Measurements from ENCODE around the gene FAM8A1. TPM values are rescaled to one million over a fixed set of nuclear protein-coding genes. Genes with fewer than 3 reads are reported as not detected.

The FAM8A1 gene
- total RNA-seq, 1 donor from 2014 or later = 24.0 TPM

DNA sequence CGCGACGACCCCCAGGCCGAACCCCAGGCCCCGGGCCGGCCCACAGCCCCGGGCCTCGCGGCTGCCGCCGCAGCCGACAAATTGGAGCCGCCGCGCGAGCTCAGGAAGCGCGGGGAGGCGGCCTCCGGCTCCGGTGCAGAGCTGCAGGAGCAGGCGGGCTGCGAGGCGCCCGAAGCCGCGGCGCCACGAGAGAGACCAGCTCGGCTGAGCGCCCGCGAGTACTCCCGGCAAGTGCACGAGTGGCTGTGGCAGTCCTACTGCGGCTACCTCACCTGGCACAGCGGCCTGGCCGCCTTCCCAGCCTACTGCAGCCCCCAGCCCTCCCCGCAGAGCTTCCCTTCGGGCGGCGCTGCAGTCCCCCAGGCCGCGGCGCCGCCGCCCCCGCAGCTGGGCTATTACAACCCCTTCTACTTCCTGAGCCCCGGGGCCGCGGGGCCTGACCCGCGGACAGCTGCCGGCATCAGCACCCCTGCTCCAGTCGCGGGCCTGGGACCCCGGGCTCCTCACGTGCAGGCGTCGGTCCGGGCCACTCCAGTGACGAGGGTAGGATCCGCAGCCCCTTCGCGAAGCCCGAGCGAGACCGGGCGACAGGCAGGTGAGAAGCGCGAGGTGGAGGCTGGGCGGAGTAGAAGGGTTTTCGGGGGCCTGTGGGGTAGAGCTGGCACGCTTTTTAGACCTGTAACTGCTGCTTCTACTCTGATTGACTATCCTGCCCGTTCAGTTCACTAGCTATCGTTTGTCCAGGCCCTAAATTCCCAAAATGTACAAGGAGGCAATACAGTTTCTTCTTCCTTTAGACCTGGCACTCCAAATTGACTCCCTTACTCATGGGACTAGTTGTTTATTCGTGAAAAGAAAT, 654 bp downstream of the FAM8A1 start:
- DNase-seq (ENCODE audit: low spot score) = peak; percentile 90

DNA sequence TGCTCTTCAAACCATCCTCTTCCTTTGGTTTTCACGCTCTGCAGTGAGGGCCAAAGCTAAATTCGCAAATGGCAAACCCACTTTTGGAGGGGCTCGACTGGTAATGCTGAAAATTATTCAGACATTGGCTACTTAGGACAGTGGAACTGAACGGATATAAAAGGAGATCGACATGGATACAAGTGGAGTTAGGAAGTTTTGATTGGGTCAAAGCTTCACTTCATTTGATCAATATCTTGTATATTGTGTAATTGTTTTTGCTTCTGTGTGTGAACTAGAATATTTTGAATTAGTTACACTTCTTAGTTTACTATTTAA, 1.2 kb downstream of the FAM8A1 start:
- no peak for DNase-seq (ENCODE audit: low spot score)

DNA sequence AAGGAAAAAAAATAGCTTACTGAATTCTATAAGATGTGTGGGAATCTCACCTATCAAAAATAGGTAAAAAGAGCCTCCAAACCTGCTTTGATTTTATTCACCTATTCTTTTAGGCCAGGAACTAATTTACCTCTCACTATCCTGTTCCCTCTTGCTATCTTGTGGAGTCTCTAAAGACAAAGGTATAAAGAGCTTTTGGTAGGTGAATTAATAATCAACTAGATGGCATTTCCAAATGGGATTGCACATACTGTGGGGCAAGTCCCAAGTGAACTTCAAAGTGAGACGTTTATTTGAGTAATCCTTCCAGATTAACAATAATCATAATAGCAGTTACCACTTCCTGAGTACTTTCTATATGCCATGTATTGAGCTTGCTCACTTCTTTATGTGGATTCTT, 2.8 kb downstream of the FAM8A1 start:
- DNase-seq (ENCODE audit: low spot score) = no peak

DNA sequence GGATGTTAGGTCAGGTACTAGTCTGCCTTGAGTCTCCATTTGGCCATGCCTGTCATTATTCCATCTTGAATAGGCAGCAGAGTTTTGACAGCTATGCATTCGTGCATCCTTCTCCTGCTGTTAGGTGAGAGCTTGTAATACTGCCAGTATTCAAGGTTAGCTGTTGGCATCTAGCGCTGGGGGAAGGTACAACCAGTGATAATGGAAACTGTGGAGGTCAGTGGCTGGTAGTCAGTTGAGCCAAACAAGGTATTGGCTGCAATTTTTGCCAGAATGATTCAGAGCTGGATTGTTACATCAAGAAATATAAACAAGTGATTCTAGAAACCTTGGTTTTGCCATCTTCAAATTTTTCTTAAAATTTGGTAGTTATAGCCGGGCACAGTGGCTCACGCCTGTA, 6.5 kb downstream of the FAM8A1 start:
- no peak for DNase-seq (ENCODE audit: low spot score)

DNA sequence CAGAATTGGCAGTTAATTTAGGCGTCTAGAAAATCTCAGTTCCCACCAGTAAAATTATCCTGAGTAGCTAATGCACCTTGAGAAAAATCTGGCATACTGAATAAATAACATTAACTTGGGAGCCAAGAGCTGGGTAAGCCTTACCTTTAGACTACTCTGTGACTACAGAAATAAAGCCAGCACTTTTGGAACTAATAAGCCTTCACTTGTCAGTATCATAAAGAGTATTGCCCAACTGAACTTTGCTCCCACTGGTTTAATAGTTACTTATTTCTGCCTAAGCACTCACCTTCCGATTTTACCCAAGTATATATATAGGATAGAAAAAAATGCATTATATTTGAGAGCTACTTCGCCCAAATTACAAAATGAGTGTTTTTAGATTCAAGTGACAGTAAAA, 10.7 kb downstream of the FAM8A1 start:
- DNase-seq (ENCODE audit: low spot score) = no peak

DNA sequence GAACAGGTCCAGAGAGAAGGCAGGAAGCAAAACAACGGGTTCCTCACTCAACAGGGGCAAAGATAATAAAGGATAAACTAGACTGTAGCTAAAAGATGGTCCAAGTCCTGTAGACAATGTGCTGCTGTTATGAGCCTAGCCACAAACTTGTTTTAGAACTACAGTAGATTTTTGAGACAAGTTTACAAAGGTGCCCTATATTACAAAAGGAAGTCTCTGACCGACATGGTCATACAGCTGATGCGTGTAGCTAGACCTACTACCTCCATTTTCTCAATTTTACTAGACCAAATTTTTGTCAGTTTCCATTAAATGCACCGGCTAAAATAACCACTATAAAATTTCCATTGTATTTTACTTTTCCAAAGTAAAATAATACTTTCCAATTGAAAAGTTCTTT, 11.9 kb downstream of the FAM8A1 start:
- DNase-seq (ENCODE audit: low spot score) = no peak

DNA sequence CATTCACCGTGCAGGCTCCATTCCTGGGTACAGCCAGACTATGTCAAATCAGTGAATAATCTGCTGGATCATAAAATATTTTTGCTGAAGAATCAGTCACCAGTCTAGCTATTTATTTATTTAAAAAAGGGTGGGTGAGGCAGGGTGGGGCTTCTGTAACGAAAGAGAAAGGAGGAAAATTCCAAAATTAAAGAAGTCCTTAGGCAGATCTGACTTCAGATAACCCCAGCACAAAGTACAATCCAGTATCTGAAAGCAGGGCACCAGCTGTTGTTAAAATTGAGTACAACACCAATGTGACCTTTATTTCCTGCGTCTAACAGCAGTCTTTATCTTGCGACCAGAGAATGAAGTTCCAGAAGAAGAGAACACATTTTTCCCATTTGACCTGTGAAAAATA, 15.7 kb downstream of the FAM8A1 start:
- no peak for DNase-seq (ENCODE audit: low spot score)

DNA sequence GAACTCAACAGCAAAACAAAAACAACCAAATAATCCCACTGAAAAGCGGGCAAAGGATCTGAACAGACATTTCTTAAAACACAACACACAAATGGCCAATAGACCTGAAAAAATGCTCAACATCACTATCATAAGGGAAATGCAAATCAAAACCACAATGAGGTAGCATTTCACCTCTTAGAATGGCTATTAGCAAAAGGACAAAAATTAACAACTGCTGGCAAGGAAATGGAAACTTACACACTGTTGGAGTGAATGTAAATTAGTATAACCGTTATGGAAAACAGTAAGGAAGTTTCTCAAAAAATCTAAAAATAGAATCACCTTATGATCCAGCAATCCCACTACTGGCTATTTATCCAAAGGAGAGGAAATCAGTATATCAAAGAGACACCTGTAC, 20.9 kb downstream of the FAM8A1 start:
- DNase-seq (ENCODE audit: low spot score) = no peak

DNA sequence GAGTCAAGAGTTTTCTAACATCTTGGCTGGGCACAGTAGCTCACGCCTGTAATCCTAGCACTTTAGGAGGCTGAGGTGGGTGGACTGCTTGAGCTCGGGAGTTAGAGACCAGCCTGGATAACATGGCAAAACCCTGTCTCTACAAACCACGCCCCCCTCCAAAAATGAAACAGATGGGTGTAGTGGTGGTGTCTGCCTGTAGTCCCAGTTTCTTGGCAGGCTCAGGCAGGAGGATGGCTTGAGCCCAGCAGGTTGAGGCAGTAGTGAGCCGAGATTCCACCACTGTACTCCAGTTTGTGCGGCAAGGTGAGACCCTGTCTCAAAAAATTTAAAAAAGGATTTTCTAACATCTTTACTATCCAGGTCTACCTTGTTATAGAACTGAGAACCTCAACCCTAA, 22.0 kb downstream of the FAM8A1 start:
- no peak for DNase-seq (ENCODE audit: low spot score)

DNA sequence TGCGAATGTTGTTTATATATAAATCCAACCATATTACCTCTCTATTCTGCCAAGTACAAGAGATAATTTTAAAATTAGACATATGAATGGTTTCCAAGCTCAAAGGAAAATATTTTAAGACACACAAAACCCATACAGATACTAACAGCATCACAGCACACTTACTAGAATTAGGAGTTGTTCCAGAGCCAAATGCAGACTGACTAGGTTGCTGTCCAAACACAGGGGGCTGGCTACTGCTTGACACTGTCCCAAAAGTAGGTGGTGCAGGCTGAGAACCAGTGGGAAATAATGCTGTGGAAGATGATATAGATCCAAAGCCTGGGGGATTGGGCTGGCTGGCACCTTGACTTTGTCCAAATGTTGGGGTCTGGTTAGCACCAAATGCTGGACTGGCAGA, 24.3 kb downstream of the FAM8A1 start:
- DNase-seq (ENCODE audit: low spot score) = no peak

DNA sequence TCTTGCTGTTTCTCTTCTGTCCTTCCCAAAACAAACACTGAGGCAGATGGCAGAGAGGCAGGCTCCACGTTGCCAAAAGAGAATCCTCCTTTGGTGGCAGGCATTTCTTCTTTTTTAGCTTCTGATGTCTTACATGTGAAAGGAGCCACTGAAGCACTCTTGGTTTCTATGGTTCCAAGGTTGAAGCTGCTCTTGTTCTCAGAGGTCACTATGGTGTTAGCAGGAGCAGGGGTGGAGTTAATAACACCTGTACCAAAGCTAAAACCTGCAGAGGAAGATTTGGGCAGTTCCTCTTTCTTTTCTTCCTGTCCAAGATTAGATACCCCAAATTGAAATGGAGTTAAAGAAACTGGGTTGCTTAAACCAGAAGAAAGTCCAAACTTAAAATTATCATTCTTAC, 28.8 kb downstream of the FAM8A1 start:
- no peak for DNase-seq (ENCODE audit: low spot score)

DNA sequence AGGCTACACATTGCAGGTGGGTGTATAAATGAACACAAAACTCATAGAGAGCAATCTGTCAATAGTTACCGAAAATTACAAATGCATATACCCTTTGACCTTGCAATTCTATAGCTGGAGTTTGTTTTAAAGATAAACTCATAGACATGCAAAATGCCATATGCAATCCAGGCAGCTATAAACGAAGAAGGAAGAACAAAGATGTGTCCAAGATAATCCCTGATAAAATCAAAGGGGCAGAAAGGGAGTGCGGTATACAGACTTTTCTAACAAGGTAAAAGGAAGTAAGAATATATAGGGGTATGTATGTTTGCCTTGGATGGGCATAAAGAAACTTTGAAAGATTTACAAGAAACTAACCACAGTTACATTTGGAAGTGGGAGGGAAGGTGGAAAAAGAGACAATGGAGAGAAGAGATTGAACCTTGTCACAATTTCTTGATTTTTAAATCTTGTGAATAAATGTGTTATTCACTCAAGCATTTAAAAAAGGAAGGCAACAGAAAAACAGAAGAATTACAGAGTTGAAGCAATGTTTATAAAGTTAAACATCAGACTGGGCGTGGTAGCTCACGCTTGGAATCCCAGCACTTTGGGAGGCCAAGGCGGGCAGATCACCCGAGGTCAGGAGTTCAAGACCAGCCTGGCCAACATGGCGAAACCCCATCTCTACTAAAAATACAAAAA, 29.9 kb downstream of the FAM8A1 start:
- no peak for DNase-seq (ENCODE audit: low spot score)

DNA sequence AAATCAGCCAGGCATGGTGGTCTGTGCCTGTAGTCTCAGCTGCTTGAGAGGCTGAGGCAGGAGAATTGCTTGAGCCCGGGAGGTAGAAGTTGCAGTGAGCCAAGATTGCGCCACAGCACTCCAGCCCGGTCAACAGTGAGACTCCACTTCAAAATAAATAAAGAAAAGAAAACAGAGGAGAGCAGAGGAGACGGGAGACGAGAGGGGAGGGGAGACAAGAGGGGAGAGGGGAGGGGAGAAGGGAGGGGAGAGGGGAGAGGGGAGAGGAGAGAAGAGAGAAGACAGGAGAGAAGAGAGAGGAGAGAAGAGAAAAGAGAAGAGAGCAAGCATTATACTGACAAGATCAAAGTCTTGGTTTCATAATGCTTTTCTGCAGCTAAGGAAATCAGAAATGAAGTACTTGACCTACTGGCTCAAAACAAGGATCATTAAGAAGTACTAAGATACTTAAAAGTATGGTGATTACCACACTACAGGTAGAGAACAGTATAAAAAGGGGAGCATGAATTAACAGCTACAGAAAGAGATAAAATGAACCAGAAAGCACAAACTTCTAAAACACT, 30.5 kb downstream of the FAM8A1 start:
- DNase-seq (ENCODE audit: low spot score) = no peak

DNA sequence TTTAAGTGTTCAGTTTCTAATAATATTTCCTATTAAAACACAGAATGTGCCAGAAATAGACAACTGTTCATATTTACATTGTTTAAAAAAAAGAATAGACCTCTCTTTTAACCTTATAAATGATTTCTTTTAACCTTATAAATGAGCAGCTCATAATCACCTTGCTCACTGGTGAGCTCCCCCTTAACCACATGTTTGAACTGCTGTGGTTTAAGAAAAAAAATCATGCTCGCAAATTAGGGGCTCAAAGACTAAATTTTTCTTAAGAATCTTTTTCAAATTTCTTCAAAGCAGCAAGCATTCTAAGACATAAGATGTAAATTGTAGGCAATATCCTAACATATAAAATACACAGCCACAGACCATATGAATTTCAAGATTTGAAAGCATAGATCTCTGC, 32.8 kb downstream of the FAM8A1 start:
- DNase-seq (ENCODE audit: low spot score) = no peak

DNA sequence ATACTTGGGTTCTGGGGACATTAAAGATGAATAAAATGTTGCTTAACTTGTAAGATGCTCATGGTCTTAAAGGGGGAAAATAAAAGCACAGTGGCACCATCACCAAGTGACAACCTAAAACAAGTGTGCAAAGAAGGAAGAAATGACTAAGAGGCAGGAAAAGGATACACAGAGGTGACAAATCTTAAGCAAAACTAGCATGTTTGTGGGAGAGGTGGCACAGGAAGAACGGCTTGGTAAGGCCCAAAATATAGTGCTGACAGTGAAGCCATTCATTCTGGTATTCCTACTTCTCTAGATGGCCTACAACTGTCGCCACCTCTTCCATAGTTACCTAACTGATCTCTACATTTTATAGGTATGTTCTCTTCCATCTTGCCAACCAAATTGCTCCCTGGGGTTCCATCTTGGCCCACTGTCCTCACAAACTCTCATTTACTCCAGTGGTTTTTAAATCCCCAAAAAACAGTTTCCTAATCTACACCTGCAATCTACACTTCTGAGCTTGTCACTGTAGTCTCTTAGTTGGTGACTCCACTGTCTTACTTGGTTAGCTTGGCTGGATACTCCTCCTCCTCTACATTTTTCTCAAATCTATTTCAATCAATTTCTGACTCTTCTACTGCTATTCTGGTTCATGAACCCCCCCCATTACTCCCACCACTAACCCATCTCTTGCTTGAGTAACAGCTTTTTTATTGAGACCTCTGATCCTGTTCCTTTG, 33.5 kb downstream of the FAM8A1 start:
- no peak for DNase-seq (ENCODE audit: low spot score)

DNA sequence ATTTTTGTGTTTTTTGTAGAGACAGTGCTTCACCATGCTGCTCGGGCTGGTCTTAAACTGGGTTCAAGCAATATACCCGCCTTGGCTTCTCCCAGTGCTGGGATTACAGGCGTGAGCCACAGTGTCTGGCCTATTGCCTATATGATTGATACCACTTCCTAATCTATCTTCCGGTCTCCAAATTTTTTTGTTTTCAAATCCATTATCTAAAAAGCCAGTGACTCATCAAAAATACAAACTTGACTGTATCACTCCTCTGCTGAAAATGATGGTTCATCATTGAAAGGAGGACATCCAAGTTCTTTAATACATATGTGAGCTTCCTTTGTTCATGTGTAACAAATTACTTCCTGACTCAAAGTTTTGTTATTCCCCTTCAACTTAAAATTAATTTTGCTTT, 35.5 kb downstream of the FAM8A1 start:
- no peak for DNase-seq (ENCODE audit: low spot score)

DNA sequence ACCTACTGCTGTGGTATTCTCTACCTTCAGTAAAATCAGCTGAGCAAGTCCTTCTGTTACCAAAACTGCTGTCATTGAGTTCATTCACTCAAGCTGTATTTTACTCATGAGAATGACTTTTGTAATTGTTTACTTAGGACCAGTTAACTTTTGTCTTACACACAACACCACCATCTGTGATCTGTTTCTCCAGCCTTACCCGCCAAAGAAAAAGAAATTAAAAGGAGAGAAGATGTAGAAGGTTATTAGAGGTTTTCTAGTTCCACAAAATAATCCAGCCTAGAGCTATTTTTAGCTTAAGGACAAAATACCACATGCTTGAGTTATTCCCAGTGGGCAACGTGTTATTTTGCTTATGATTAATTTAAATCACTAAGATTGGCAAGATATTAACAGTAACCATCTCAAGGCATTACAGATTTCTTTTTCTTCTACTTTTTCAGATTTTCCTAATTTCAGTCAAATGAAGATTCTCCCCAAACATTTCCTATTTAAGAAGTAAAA, 38.2 kb downstream of the FAM8A1 start:
- no peak for DNase-seq (ENCODE audit: low spot score)

DNA sequence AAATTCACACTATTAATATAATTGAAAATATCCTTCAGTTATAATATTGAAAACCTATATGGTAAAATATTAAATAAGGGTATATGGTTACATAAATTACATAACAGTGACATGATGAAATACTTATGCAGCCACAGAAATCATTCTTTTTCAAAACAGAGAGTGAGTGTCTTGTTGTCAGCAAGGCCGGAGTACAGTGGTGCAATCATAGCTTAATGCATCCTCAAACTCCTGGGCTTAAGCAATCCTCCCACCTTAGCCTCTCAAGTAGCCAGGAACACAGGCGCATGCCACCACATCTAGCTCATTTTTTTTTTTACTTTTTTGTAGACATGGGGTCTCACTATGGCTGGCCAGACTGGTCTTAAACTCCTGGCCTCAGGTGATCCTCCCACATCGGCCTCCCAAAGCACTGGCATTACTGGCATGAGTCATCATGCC, 40.4 kb downstream of the FAM8A1 start:
- DNase-seq (ENCODE audit: low spot score) = no peak

DNA sequence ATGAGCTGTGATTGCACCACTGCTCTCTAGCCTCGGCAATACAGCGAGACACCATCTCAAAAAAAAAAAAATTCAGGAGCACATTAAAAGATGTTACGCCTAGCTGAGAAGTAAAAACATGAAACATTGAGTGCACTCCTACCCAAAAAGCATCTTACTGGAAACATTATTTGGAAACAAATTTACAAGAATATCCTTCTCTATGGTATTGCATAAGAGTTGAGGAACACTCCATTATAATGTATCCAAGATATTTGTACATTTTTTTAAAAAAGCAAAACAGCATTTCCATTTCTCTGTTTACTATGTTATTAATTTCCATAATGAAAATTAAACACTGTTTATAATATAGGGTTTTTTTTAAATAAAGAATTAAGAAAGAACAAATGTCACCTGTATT, 48.6 kb downstream of the FAM8A1 start:
- DNase-seq (ENCODE audit: low spot score) = no peak

DNA sequence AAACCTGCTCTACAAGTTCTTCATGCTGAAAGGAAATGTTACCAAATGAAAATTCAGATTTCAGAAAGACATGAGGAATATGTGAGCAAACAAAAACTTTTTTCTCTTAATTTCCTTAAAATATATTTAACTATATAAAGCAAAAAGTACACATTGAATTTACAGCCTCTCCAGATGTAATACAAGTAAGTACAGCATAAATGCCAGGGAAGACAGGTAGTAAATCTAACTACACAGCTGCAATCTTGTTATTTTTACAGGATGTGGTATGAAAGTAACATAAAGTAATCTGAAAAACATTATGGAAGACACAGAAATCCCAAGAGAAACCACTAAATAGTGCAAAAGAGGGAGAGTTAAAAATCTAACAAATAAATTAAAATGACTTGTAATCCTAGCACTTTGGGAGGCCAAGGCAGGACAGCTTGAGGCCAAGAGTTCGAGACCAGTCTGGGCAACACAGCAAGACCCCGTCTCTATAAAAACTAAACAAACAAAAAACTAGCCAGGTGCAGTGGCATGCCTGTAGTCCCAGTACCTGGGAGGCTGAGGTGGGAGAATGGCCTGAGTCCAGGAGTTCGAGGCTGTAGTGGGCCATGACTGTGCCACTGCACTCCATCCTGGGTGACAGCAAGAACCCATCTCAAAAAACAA, 50.7 kb downstream of the FAM8A1 start:
- no peak for DNase-seq (ENCODE audit: low spot score)

DNA sequence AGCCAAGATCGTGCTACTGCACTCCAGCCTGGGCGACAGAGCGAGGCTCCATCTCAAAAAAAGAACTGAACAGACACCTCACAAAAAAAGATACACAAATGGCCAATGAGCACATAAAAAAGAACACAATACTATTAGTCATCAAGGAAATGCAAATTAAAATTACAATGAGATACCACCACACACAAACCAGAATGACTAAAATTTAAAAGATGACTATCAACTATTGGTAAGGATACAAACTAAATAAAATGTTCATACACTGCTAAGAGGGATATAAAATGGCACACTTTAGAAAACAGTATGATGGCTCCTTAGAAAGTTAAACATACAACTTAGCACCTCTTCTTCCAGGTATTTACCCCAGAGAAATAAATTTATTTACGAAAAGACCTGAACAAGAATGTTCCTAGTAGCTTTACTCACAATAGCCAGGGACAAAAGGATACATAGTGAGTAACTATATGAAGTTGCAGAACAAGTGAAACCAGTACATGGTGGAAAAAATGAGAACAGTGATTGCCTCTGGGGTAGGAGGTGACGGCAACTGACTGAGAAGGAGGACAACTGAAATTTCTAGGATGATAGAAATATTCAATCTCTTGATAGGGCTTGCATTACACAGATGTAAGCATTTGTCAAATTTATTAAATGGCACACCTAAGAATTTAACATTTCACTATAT, 53.2 kb downstream of the FAM8A1 start:
- no peak for DNase-seq (ENCODE audit: low spot score)
